ENCODE measurements around the gene RTEL1. TPM values are rescaled to one million over a fixed set of nuclear protein-coding genes. Genes with fewer than 3 reads are reported as not detected.
A peak's percentile ranks its signal among the peaks of the same experiment; 100 is the strongest.
"Not testable (repeated sequence)": the region's sequence is repeated elsewhere in the genome, so short reads cannot be mapped to it uniquely, and the experiment has no call there.

The RTEL1 gene
- total RNA-seq, 2 experiments from 2014 or later: 53.3 to 58.9 TPM

DNA sequence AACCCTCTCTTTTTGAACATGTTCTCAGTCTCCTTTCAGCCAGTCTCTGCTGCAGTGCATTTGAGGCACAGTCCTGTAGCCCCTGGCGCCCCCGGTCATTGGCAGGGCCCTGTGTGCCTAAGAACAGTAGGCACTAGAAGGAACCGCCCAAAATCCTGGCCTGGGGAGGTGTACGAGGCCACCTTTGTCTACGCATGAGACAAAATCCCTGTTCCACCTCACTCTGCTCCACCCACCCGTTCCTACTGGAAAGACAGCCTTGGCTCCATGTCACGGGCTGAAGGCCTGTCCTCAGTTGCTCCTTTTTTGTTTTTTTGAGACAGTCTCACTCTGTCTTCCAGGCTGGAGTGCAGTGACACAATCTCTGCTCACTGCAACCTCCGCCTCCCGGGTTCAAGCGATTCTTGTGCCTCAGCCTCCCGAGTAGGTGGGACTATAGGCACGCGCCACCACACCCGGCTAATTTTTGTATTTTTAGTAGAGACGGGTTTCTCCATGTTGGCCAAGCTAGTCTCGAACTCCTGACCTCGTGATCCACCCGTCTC is 72.1 kb downstream of the RTEL1 start:
- H3K27ac Mint-ChIP-seq, H3K9me3 Mint-ChIP-seq, DNase-seq, H3K27me3 Mint-ChIP-seq, H3K4me3 Mint-ChIP-seq, POLR2A ChIA-PET: not testable (repeated sequence)
- CTCF ChIA-PET: interaction anchor here (1.0 kb wide), 1 partner anchor 22 kb away, joined by 4 read pairs; the partner anchor contains the start of genes ARFRP1 and ZGPAT
- Mint-ChIP-seq H3K36me3 (ENCODE audit: low read depth) (peaks cover 45% of the 10 kb centered on the region), H3K4me1 (peaks cover 40% of the 10 kb centered on the region)

DNA sequence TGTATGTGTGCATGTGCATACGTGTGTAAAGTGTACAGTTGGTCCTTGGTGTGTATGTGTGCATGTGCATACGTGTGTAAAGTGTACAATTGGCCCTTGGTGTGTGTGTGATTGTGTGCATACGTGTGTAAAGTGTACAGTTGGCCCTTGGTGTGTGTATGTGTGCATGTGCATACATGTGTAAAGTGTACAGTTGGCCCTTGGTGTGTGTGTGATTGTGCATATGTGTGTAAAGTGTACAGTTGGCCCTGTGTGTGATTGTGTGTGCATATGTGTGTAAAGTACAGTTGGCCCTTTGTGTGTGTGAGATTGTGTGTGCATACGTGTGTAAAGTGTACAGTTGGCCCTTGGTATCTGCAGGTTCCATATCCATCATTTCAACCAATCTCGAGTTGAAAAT is 73.3 kb downstream of the RTEL1 start:
- ChIA-PET POLR2A (no interaction called here), CTCF (interaction anchor here (1.0 kb wide), 1 partner anchor 24 kb away, joined by 4 read pairs; the partner anchor contains the start of genes ARFRP1 and ZGPAT)
- H3K4me1 Mint-ChIP-seq: peaks cover 49% of the 10 kb centered on the region

DNA sequence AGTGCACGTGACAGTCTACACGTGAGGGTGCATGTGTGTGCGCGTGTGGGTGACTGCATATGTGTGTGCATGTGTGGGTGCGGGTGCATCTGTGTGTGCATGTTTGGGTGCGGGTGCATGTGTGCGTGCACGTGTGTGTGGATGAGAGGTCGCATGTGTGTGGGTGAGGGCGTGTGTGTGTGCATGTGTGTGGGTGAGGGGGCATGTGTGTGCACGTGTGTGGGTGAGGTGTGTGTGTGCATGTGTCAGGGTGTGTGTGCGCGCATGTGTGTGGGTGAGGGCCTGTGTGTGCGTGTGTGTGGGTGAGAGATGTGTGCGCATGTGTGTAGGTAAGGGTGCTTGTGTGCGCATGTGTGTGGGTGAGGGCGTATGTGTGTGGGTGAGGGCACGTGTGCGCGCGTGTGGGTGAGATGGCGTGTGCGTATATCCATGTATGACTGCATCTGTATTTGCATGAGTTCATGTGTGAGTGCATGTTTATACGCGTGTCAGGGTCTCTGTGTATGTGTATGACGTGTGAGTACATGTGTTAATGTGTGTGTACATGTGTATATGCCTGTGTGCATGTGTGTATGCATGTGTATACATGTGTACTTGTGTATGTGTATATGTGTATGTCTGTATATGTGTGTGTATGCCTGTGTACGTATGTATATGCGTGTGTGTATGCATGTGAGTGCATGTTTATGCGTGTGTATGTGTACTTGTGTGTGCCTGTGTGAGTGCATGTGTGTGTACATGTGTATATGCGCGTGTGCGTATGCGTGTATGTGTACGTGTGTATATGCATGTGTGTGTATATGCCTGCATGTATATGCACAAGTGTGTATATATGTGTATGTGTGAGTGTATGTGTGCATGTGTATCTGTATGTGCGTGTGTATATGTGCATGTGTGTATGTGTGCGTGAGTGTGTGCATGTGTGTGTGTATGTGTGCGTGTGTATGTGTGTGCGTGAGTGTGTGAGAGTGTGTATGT is 74.3 kb downstream of the RTEL1 start:
- no peak overlapping the region for H3K4me3 Mint-ChIP-seq
- ChIA-PET POLR2A (no interaction called here), CTCF (no interaction called here)
- peaks cover 47% of the 10 kb centered on the region for H3K36me3 Mint-ChIP-seq (ENCODE audit: low read depth)
- H3K27ac Mint-ChIP-seq: no peak overlapping the region
- H3K27me3 Mint-ChIP-seq: no peaks in the 10 kb centered on the region
- peaks cover 41% of the 10 kb centered on the region for H3K4me1 Mint-ChIP-seq
- H3K9me3 Mint-ChIP-seq: no peaks in the 10 kb centered on the region
- DNase-seq: no peak

More for the DNA sequence above, 73.3 kb downstream of the RTEL1 start:
- DNase-seq: no peak
- Mint-ChIP-seq H3K36me3 (ENCODE audit: low read depth) (peaks cover 47% of the 10 kb centered on the region), H3K9me3 (peaks cover 3% of the 10 kb centered on the region), H3K27ac (no peak overlapping the region), H3K27me3 (no peaks in the 10 kb centered on the region), H3K4me3 (no peak overlapping the region)

DNA sequence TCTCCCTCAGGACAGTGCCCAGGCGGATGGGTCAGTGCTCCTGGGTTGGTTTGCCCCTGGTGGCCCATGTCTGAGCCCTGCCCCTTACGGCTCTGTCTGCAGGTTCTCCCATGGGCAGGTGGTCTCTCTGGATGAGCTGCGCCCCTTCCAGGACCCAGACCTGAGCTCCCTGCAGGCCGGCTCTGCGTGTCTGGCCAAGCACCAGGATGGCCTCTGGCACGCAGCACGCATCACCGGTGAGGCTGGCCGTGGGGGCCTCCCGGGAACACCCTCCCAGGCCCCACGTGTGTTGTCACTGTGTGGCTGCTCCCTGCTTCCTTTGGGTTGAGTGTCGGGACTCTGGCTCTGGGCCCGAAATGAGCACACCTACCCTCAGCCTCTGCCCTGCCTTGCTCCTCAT is 75.0 kb downstream of the RTEL1 start:
- Mint-ChIP-seq H3K4me3 (no peak overlapping the region), H3K9me3 (no peaks in the 10 kb centered on the region), H3K36me3 (ENCODE audit: low read depth) (peaks cover 43% of the 10 kb centered on the region), H3K4me1 (peaks cover 35% of the 10 kb centered on the region), H3K27me3 (no peaks in the 10 kb centered on the region), H3K27ac (peak overlapping the region; percentile 76)
- POLR2A ChIA-PET: no interaction called here
- CTCF ChIA-PET: interaction anchor here (1.5 kb wide), 1 partner anchor 14 kb away, joined by 3 read pairs; no protein-coding TSS in a partner anchor
- DNase-seq: no peak

DNA sequence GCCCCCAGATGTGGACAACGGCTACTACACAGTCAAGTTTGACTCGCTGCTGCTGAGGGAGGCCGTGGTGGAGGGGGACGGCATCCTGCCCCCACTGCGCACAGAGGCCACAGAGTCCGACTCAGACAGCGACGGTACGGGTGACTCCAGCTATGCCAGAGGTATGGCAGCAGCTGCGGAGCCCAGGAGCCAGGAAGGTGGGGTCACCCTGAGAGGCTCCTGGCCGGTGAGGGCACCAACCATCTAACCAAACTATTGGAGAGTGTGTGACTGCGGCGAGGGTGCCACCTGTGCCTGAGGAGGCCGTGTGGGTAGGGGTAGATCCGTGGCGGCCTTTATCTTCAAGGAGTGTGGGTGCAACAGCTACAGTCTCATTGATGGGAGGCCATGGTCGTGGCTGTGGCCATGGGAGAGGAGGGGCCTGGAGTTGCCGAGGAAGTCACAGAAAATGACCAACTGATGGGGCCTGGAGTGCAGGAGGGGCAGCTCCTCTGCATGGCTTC is 75.5 kb downstream of the RTEL1 start:
- ChIA-PET POLR2A (interaction anchor here (0.6 kb wide), 1 partner anchor 1563 kb away, joined by 3 read pairs; no protein-coding TSS in a partner anchor), CTCF (interaction anchor here (1.1 to 1.5 kb wide), 3 partner anchors 10 to 14 kb away, joined by 3 to 5 read pairs (median 4); no protein-coding TSS in a partner anchor)
- no peak overlapping the region for H3K4me3 Mint-ChIP-seq
- no peaks in the 10 kb centered on the region for H3K27me3 Mint-ChIP-seq
- peaks cover 38% of the 10 kb centered on the region for H3K36me3 Mint-ChIP-seq (ENCODE audit: low read depth)
- H3K27ac Mint-ChIP-seq: peak overlapping the region; percentile 76
- DNase-seq: no peak
- H3K4me1 Mint-ChIP-seq: peaks cover 29% of the 10 kb centered on the region
- H3K9me3 Mint-ChIP-seq: no peaks in the 10 kb centered on the region

DNA sequence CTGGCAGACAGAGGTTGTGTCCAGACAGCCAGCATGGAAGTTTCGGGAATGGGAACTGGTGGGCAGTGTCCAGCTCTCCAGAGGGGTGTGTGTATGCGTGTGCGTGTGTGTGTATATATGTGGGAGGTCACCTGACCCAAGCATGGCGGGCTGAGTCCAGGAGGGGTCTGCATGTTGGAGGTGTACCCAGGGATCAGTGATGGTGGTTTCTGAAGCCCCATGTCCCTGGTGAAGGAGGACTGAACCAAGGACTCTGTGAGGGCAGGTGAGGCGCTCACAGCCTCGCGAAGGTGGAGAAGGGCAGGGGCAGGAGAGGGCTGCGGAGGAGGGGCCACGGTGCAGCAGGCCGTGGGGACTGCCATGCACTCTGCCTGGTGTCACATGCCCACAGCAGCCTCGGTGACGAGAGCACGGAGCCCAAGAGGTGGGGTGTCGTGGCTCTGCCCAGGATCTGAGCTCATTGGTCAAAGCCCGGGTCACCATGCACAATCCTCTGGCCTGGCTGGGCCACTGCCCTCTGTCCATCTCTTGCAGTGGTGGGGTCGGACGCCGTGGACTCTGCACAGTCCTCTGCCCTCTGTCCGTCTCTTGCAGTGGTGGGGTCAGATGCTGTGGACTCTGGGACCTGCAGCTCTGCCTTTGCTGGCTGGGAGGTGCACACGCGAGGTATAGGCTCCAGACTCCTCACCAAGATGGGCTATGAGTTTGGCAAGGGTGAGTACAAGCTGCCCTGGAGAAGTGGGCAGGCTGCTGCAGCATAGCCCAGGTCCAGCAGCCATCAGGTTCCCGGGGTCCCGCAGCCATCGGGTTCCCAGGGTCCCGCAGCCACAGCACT is 76.2 kb downstream of the RTEL1 start:
- H3K36me3 Mint-ChIP-seq (ENCODE audit: low read depth): peaks cover 35% of the 10 kb centered on the region
- ChIA-PET CTCF (interaction anchor here (1.1 to 2.7 kb wide), 4 partner anchors 9 to 197 kb away, joined by 3 to 12 read pairs (median 4); partner anchors contain the start of gene PTK6), POLR2A (interaction anchor here (0.6 kb wide), 1 partner anchor 1564 kb away, joined by 3 read pairs; no protein-coding TSS in a partner anchor)
- H3K9me3 Mint-ChIP-seq: no peaks in the 10 kb centered on the region
- peaks cover 28% of the 10 kb centered on the region for H3K4me1 Mint-ChIP-seq
- H3K27me3 Mint-ChIP-seq: no peaks in the 10 kb centered on the region
- no peak overlapping the region for H3K4me3 Mint-ChIP-seq
- peak overlapping the region; percentile 76 for H3K27ac Mint-ChIP-seq
- DNase-seq: no peak

DNA sequence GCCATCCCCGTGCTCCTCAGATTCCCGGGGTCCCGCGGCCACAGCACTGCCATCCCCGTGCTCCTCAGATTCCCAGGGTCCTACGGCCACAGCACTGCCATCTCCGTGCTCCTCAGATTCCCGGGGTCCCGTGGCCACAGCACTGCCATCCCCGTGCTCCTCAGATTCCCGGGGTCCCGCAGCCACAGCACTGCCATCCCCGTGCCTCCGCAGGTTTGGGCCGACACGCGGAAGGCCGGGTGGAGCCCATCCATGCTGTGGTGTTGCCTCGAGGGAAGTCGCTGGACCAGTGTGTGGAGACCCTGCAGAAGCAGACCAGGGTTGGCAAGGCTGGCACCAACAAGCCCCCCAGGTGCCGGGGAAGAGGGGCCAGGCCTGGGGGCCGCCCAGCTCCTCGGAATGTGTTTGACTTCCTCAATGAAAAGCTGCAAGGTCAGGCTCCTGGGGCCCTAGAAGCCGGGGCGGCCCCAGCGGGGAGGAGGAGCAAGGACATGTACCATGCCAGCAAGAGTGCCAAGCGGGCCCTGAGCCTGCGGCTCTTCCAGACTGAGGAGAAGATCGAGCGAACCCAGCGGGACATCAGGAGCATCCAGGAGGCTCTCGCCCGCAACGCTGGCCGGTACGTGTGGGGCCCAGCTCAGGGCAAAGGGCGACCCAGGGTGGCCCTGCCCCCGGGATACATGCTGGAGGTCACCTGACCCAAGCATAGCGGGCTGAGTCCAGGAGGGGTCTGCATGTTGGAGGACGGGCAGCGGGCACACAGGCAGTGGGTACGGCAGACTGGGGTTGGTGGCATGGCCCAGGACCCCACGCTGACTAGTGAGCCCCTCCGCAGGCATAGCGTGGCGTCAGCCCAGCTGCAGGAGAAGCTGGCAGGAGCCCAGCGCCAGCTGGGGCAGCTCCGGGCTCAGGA is 77.1 kb downstream of the RTEL1 start:
- H3K27ac Mint-ChIP-seq: peak overlapping the region; percentile 88
- H3K9me3 Mint-ChIP-seq: no peaks in the 10 kb centered on the region
- DNase-seq: no peak
- no peaks in the 10 kb centered on the region for H3K27me3 Mint-ChIP-seq
- peaks cover 30% of the 10 kb centered on the region for H3K36me3 Mint-ChIP-seq (ENCODE audit: low read depth)
- CTCF ChIA-PET: interaction anchor here (1.3 to 4.2 kb wide), 5 partner anchors 12 to 322 kb away, joined by 3 to 27 read pairs (median 12); partner anchors contain the start of genes ARFRP1, PTK6 and ZGPAT
- H3K4me3 Mint-ChIP-seq: peak overlapping the region; percentile 87
- H3K4me1 Mint-ChIP-seq: peaks cover 28% of the 10 kb centered on the region
- POLR2A ChIA-PET: no interaction called here

DNA sequence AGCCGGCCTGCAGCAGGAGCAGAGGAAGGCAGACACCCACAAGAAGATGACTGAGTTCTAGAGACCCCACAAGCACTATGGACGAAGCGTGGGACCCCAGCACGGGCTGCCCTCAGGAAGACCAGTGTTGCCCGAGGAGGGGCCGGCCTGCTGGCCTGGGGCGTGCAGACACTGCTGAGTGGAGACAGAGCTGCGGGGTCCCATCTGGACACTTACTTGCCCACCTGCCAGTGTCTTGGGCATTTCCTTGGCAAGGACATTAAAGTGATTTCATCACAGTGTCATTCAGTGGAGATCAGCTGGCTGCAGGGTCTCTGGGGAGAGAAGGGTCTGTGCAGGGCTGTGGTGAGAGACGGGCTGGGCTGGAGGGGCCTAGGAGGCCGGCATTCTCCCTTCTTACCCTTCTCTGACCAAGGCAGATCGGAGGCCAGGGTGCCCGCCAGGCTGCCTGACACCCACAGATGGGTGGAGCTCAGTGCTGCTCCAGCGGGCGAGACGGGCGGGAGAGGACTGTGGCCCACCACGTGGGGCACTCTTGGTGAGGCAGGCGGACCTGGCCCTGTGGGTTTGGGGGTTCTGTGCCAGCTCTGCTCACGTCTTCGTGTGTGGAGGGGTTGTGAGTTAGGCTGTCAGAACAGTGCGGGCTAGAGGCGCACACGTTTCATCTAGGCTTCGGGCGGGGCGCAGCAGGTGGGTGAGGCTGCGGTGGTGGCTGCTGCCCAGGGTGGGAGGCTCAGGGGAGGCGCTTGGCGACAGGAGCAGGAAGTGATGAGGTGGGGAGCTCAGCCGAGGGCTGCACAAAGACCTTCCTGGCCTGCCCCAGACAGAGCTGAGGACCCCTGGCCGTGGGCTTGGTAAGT is 78.0 kb downstream of the RTEL1 start, which contains the start of gene LIME1:
LIME1 (plus strand) TSS at position 806 of the 860 bp plus-strand sequence. CDS start 886 bp downstream, outside the sequence.
- H3K9me3 Mint-ChIP-seq: no peaks in the 10 kb centered on the region

DNA sequence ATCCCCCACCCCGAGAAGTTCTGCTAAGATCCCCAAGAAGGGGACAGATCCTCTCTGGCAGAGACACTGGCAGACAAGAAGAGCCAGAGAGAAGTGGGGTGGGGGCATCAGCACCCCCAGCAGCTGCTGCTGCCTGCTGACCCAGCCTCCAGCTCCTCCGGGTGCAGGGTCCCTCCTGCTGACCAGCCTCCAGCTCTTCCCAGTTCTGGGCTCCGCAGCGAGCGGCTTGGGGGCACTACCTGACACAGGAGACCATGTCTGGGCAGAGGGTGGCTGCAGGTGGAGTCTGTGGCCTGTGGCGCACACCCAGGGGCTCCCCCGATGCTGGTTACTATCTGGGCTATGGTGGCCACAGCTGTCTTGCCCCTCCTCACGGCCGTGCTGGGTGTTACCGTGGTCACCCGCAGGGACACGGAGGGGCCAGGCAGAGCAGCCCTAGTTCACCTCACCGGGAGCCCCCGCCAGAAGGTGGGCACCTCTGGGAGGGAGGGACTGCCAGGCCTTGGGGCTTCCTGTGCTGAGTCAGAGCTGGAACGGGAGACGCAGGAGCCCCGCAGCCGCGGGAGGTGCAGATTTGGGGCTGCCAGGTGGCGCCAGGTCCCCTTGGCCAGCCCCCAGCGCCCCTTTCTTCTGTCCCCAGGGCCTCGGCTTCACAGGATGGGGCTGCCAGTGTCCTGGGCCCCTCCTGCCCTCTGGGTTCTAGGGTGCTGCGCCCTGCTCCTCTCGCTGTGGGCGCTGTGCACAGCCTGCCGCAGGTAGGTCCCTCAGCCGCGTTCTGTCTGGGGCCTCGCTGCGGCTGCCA is 79.0 kb downstream of the RTEL1 start:
- Mint-ChIP-seq H3K4me1 (peaks cover 28% of the 10 kb centered on the region), H3K9me3 (no peaks in the 10 kb centered on the region), H3K27ac (peak overlapping the region; percentile 88), H3K36me3 (ENCODE audit: low read depth) (peaks cover 30% of the 10 kb centered on the region), H3K27me3 (no peaks in the 10 kb centered on the region), H3K4me3 (peak overlapping the region; percentile 87)
- DNase-seq: peak; percentile 69
- CTCF ChIA-PET: interaction anchor here (0.8 to 4.2 kb wide), 13 partner anchors 9 to 549 kb away, joined by 3 to 27 read pairs (median 5); partner anchors contain the start of genes ARFRP1, PTK6, RTEL1 and ZGPAT
- POLR2A ChIA-PET: no interaction called here

More for the DNA sequence above, 78.0 kb downstream of the RTEL1 start, which contains the start of gene LIME1:
- H3K27ac Mint-ChIP-seq: peak within 1 kb of the TSS; percentile 88
- peaks cover 28% of the 10 kb centered on the region for H3K4me1 Mint-ChIP-seq
- H3K27me3 Mint-ChIP-seq: no peaks in the 10 kb centered on the region
- POLR2A ChIA-PET: no interaction called here
- H3K36me3 Mint-ChIP-seq (ENCODE audit: low read depth): peaks cover 30% of the 10 kb centered on the region
- H3K4me3 Mint-ChIP-seq: peak within 1 kb of the TSS; percentile 87
- CTCF ChIA-PET: interaction anchor here (0.8 to 4.2 kb wide), 11 partner anchors 8 to 321 kb away, joined by 3 to 27 read pairs (median 5); partner anchors contain the start of genes ARFRP1, PTK6 and ZGPAT
- DNase-seq: peak; percentile 90

DNA sequence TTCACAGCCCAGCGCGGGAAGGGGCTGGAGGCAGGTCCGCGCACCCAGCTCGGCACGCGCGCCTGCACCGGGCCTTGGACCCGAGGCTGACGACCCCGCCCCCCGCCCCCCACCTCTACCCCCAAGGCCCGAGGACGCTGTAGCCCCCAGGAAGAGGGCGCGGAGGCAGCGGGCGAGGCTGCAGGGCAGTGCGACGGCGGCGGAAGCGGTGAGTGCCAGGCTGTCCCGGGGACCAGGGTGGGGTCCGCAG is 79.5 kb downstream of the RTEL1 start:
- Mint-ChIP-seq H3K27me3 (no peaks in the 10 kb centered on the region), H3K4me1 (peaks cover 28% of the 10 kb centered on the region), H3K36me3 (ENCODE audit: low read depth) (peaks cover 30% of the 10 kb centered on the region), H3K9me3 (no peaks in the 10 kb centered on the region), H3K4me3 (peak overlapping the region; percentile 87), H3K27ac (peak overlapping the region; percentile 88)
- CTCF ChIA-PET: interaction anchor here (1.0 to 4.2 kb wide), 4 partner anchors 13 to 548 kb away, joined by 3 to 27 read pairs (median 3); partner anchors contain the start of gene RTEL1
- POLR2A ChIA-PET: no interaction called here
- DNase-seq: no peak
